Measurements from ENCODE around the gene TEX11.

Gene TEX11

GRCh38 chrX:70481471-70482270 is 426.8 kb downstream of the TEX11 start:
- no peak for DNase-seq (ENCODE audit: low spot score)
- no peak for TF ChIP-seq CTCF (IDR thresholded peaks at IDR 0.05; ENCODE audit: extremely low read depth, insufficient read depth, missing control alignments)
- in situ Hi-C loops (cut with MboI; ENCODE audit: low pct_unique_long_range_greater_than_20kb, low sequenced_read_pairs, unreplicated experiment) = no loop called here

- no peak for DNase-seq (ENCODE audit: low spot score)
- TF ChIP-seq CTCF (IDR thresholded peaks at IDR 0.05; ENCODE audit: extremely low read depth, insufficient read depth, missing control alignments) = no peak
- in situ Hi-C loops (cut with MboI; ENCODE audit: low pct_unique_long_range_greater_than_20kb, low sequenced_read_pairs, unreplicated experiment) = no loop called here
These were observed 427.9 kb downstream of the TEX11 start for GRCh38 chrX:70480660-70481018.

- in situ Hi-C loops (cut with MboI; ENCODE audit: low pct_unique_long_range_greater_than_20kb, low sequenced_read_pairs, unreplicated experiment) = no loop called here
- DNase-seq (ENCODE audit: low spot score) = no peak
- TF ChIP-seq CTCF (IDR thresholded peaks at IDR 0.05; ENCODE audit: extremely low read depth, insufficient read depth, missing control alignments) = no peak
These were observed 428.4 kb downstream of the TEX11 start for GRCh38 chrX:70479922-70480659.

GRCh38 chrX:70479247-70479921 is 429.1 kb downstream of the TEX11 start:
- TF ChIP-seq CTCF (IDR thresholded peaks at IDR 0.05; ENCODE audit: extremely low read depth, insufficient read depth, missing control alignments) = no peak
- DNase-seq (ENCODE audit: low spot score) = no peak

More at GRCh38 chrX:70479247-70479921, 429.1 kb downstream of the TEX11 start:
- in situ Hi-C loops (cut with MboI; ENCODE audit: low pct_unique_long_range_greater_than_20kb, low sequenced_read_pairs, unreplicated experiment) = no loop called here

Data from GM13977 (cell line).